OCI-LY7 (cell line): ENCODE data around the gene SNX24. TPM values are rescaled to one million over a fixed set of nuclear protein-coding genes. Genes with fewer than 3 reads are reported as not detected.

ENCODE experiments used
- BruUV-seq: library from RNA; stranded (reverse); fragments of 400-500 nt; replicated peaks from 2 replicates; lab custom pipeline; 2021; lab: Mats Ljungman, UMichigan
- CTCF ChIA-PET: fragments of 300-600 bp; sonication (Branson Sonifier 250); formaldehyde crosslinking; loops from one replicate; lab custom pipeline; 2022; ENCODE audit warnings: antibody characterized with exemption; ENCODE audit not compliant: unreplicated experiment; lab: Charles Lee
- POLR2A ChIA-PET: fragments of 300-600 bp; sonication (Branson Sonifier 250); formaldehyde crosslinking; loops from one replicate; lab custom pipeline; 2022; ENCODE audit warnings: antibody characterized with exemption; lab: Charles Lee
- DNase-seq: peaks from one replicate; pipeline ENCODE4 v3.0.0-alpha.2; 2015; ENCODE audit warnings: low spot score
- H2AFZ ChIP-seq: fragments of 200-600 bp; sonication (generic), shearing (Covaris generic); 2 replicates; pipeline ENCODE4 v1.6.1; 2014; ENCODE audit warnings: mild to moderate bottlenecking, antibody characterized with exemption, low read length, moderate library complexity
- H3K27ac ChIP-seq: fragments of 200-600 bp; sonication (generic); 2 replicates; pipeline ENCODE4 v1.5.1; 2014; ENCODE audit warnings: mixed run types, low read depth, mild to moderate bottlenecking, moderate library complexity, low read length, inconsistent platforms; ENCODE audit not compliant: poor library complexity, severe bottlenecking
- H3K36me3 ChIP-seq: fragments of 200-600 bp; sonication (generic); 2 replicates; pipeline ENCODE4 v1.6.1; 2014; ENCODE audit warnings: mild to moderate bottlenecking, antibody characterized with exemption, low read length, moderate library complexity, mixed read lengths; ENCODE audit not compliant: insufficient read depth
- H3K4me1 ChIP-seq: fragments of 200-600 bp; sonication (generic); 2 replicates; pipeline ENCODE4 v1.5.1; 2014; ENCODE audit warnings: mild to moderate bottlenecking, low read length; ENCODE audit not compliant: insufficient read depth, poor library complexity, severe bottlenecking
- H3K4me2 ChIP-seq: fragments of 200-600 bp; sonication (generic); 2 replicates; pipeline ENCODE4 v1.6.1; 2014; ENCODE audit warnings: mild to moderate bottlenecking, low read length
- H3K4me3 ChIP-seq: fragments of 200-600 bp; sonication (generic); 2 replicates; pipeline ENCODE4 v1.5.1; 2014; ENCODE audit warnings: mild to moderate bottlenecking, low read depth, low read length; ENCODE audit not compliant: poor library complexity, severe bottlenecking
- H3K79me2 ChIP-seq: fragments of 200-600 bp; sonication (generic); 2 replicates; pipeline ENCODE4 v1.6.1; 2016; ENCODE audit warnings: low read depth, mild to moderate bottlenecking, low read length, moderate library complexity, mixed read lengths; ENCODE audit not compliant: insufficient read depth
- H3K9me2 ChIP-seq: fragments of 200-600 bp; sonication (generic); 2 replicates; pipeline ENCODE4 v1.6.1; 2016; ENCODE audit warnings: mild to moderate bottlenecking, low read length, mixed read lengths; ENCODE audit not compliant: insufficient read depth
- H3K9me3 ChIP-seq: fragments of 200-600 bp; sonication (generic); 2 replicates; pipeline ENCODE4 v1.6.1; 2014; ENCODE audit warnings: mild to moderate bottlenecking, mixed run types, low read length, mixed read lengths
- H4K20me1 ChIP-seq: fragments of 200-600 bp; sonication (generic); 2 replicates; pipeline ENCODE4 v1.6.1; 2014; ENCODE audit warnings: mild to moderate bottlenecking, antibody characterized with exemption, low read length, moderate library complexity, mixed read lengths; ENCODE audit not compliant: insufficient read depth
- EZH2phosphoT487 ChIP-seq: fragments of 200-600 bp; sonication (generic); IDR thresholded peaks from 2 replicates; pipeline ENCODE4 v1.6.1; 2018; ENCODE audit warnings: low read depth, borderline replicate concordance, mild to moderate bottlenecking, mixed run types, antibody characterized with exemption, low read length, moderate library complexity, mixed read lengths
- intact Hi-C: fragments of 100-400 bp; cut with micrococcal nuclease; formaldehyde crosslinking; loops from one replicate; pipeline ENCODE4 v1.10.0; 2022; ENCODE audit not compliant: unreplicated experiment
- total RNA-seq, 2 experiments: library from RNA; depleted of rRNA in 1 of 2; stranded (reverse); fragments of >200 nt in 1 of 2; shearing (Covaris generic) in 1 of 2; gene quantifications; 2 replicates each; pipeline ENCODE4 v1.2.3, GENCODE V29; 2014 to 2022
- TF ChIP-seq, protein P1 (sequence below): fragments of 200-600 bp; sonication (generic); conservative IDR thresholded peaks from 2 replicates; pipeline ENCODE4 v1.5.1; 2014; ENCODE audit warnings: mild to moderate bottlenecking, antibody characterized with exemption, low read length, moderate library complexity, mixed read lengths

SNX24 gene
- total RNA-seq, 2 experiments from 2014 or later = 6.9 to 14.5 TPM

DNA sequence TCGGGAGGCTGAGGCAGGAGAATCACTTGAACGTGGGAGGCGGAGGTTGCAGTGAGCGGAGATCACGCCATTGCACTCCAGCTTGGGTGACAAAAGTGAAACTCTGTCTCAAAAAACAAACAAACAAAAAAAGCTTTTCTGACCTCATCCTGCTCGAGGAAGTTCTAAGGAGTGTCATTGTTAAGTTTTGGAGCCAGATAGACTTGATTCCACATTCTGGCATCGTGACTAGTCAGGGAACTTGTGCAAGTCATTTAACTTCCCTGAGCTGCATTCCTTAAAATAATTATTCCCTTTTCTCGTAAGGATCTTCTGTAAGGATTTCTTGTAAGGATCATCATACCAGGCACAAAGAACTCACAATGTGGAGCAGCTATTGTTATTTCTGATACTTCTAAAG is 26.2 kb downstream of the SNX24 start:
- H4K20me1 ChIP-seq = no peaks in the 10 kb centered on the region
- TF ChIP-seq, protein P1, sequence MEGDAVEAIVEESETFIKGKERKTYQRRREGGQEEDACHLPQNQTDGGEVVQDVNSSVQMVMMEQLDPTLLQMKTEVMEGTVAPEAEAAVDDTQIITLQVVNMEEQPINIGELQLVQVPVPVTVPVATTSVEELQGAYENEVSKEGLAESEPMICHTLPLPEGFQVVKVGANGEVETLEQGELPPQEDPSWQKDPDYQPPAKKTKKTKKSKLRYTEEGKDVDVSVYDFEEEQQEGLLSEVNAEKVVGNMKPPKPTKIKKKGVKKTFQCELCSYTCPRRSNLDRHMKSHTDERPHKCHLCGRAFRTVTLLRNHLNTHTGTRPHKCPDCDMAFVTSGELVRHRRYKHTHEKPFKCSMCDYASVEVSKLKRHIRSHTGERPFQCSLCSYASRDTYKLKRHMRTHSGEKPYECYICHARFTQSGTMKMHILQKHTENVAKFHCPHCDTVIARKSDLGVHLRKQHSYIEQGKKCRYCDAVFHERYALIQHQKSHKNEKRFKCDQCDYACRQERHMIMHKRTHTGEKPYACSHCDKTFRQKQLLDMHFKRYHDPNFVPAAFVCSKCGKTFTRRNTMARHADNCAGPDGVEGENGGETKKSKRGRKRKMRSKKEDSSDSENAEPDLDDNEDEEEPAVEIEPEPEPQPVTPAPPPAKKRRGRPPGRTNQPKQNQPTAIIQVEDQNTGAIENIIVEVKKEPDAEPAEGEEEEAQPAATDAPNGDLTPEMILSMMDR = no peak
- TF ChIP-seq EZH2phosphoT487 = no peak
- DNase-seq = no peak
- BruUV-seq = no TSS peak
- intact Hi-C loops = no loop called here
- ChIA-PET CTCF (no interaction called here), POLR2A (interaction anchor here (1.1 kb wide), 1 partner anchor 21 kb away, joined by 4 read pairs; no protein-coding TSS in a partner anchor)
- H3K79me2 ChIP-seq = no peaks in the 10 kb centered on the region
- no peak overlapping the region for H2AFZ ChIP-seq
- H3K27ac ChIP-seq = no peak overlapping the region
- H3K36me3 ChIP-seq = no peaks in the 10 kb centered on the region
- no peaks in the 10 kb centered on the region for H3K9me3 ChIP-seq
- H3K4me2 ChIP-seq = no peak overlapping the region
- H3K9me2 ChIP-seq = no peaks in the 10 kb centered on the region
- H3K4me3 ChIP-seq = no peak overlapping the region
- no peaks in the 10 kb centered on the region for H3K4me1 ChIP-seq

DNA sequence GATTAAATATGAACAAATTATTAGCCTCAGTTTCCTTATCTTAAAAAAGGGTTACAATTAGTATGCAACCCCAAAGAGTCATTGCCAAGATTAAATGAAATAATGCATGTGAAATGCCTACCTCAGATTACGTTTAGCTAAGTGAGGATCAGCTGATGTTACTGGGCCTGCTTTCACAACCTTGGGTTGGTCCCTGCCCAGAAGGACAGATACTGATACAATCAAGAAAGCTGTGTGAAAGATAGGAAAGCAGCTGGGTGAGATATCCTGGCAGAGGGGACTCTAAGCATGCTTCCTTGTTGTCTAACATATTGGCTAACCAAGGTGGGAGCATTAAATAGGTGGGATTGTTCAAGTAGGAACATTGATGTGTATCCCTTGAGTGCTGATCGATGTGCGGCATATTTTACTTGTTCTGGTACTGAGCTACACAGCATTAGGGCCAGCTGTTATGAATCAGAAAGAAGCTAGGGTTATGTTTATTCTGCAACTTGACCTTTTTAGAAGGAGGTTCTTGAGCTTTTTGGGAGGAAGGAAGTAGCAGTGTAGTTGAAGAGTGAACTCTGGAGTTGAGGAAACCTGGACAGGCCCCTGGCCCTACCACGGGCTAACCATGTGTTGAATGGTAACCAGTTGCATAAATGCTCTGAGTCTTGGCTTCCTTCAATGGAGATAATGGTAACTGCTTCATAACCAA is 28.9 kb downstream of the SNX24 start:
- no peak for TF ChIP-seq EZH2phosphoT487
- TF ChIP-seq, protein P1 = no peak
- H3K4me3 ChIP-seq = no peak overlapping the region
- H4K20me1 ChIP-seq = no peaks in the 10 kb centered on the region
- no peak overlapping the region for H3K27ac ChIP-seq
- no peak overlapping the region for H2AFZ ChIP-seq
- H3K36me3 ChIP-seq = no peaks in the 10 kb centered on the region
- DNase-seq = no peak
- H3K9me3 ChIP-seq = no peaks in the 10 kb centered on the region
- no TSS peak for BruUV-seq
- intact Hi-C loops = no loop called here
- no peaks in the 10 kb centered on the region for H3K9me2 ChIP-seq
- CTCF ChIA-PET = no interaction called here
- no peaks in the 10 kb centered on the region for H3K79me2 ChIP-seq
- POLR2A ChIA-PET = interaction anchor here (0.7 to 1.1 kb wide), 2 partner anchors 27 to 1722 kb away, joined by 3 to 5 read pairs; no protein-coding TSS in a partner anchor
- no peak overlapping the region for H3K4me2 ChIP-seq
- peaks cover 8% of the 10 kb centered on the region for H3K4me1 ChIP-seq

DNA sequence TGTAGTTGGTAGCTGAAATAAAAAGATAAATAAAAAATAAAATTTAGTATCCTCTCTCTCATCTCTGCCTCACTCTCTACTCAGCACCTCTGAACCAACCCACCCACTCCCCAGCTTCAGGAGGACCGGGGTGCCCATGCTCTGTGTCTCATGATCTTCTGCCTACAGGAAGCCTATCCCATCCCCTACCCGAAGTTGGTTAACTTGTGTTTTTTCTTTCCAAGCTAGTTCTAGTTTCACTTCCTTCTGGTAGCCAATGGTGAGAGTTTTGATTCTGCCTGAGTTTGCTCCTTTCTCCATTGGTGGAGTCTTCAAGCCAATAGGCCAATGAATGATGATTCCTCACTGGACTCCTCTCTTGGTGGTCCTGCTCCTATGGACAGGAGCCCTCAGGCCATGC is 32.1 kb downstream of the SNX24 start:
- Histone ChIP-seq H3K4me3 (no peak overlapping the region), H3K36me3 (no peaks in the 10 kb centered on the region), H3K4me1 (peaks cover 8% of the 10 kb centered on the region), H4K20me1 (no peaks in the 10 kb centered on the region), H2AFZ (no peak overlapping the region), H3K79me2 (no peaks in the 10 kb centered on the region), H3K4me2 (no peak overlapping the region), H3K9me3 (no peaks in the 10 kb centered on the region), H3K27ac (no peak overlapping the region), H3K9me2 (no peaks in the 10 kb centered on the region)
- DNase-seq = peak; percentile 33
- CTCF ChIA-PET = no interaction called here
- POLR2A ChIA-PET = interaction anchor here (1.1 kb wide), 1 partner anchor 37 kb away, joined by 3 read pairs; no protein-coding TSS in a partner anchor
- TF ChIP-seq, protein P1 = no peak
- TF ChIP-seq EZH2phosphoT487 = no peak
- no TSS peak for BruUV-seq
- intact Hi-C loops = no loop called here
